ENCODE measurements around the gene GFRAL. TPM values are rescaled to one million over a fixed set of nuclear protein-coding genes. Genes with fewer than 3 reads are reported as not detected.

The GFRAL gene
- total RNA-seq, 1 donor: not detected

DNA sequence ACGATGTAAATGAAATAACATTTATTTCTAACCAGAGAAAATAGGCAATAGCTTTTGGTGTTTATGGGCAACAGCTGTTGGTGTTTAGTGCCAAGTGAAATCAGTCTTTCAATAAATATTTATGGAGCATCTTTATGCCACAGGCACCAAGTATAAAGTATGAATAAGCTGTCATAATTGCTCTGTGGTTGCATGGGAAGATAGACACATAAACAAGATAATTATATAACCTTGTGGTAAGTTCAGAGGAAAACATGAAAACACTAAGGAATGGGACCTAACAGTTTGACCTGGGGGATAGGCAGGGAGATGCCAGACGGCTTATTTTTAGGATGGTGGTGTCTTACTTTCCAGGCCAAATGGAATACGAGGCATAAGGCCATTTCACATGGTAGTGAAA is 110.9 kb downstream of the GFRAL start:
- no peaks in the 10 kb centered on the region for H3K79me2 ChIP-seq (ENCODE audit: insufficient read depth, low read length)
- DNase-seq (ENCODE audit: insufficient read length, low spot score, missing footprints): no peak
- H3K36me3 ChIP-seq (ENCODE audit: insufficient read depth, low read length): no peaks in the 10 kb centered on the region
- TF ChIP-seq, protein P1, sequence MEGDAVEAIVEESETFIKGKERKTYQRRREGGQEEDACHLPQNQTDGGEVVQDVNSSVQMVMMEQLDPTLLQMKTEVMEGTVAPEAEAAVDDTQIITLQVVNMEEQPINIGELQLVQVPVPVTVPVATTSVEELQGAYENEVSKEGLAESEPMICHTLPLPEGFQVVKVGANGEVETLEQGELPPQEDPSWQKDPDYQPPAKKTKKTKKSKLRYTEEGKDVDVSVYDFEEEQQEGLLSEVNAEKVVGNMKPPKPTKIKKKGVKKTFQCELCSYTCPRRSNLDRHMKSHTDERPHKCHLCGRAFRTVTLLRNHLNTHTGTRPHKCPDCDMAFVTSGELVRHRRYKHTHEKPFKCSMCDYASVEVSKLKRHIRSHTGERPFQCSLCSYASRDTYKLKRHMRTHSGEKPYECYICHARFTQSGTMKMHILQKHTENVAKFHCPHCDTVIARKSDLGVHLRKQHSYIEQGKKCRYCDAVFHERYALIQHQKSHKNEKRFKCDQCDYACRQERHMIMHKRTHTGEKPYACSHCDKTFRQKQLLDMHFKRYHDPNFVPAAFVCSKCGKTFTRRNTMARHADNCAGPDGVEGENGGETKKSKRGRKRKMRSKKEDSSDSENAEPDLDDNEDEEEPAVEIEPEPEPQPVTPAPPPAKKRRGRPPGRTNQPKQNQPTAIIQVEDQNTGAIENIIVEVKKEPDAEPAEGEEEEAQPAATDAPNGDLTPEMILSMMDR (IDR thresholded peaks at IDR 0.05; ENCODE audit: extremely low read depth, low read depth, low read length): no peak
- H3K4me1 ChIP-seq (ENCODE audit: insufficient read depth, low read length): peaks cover 9% of the 10 kb centered on the region
- H3K4me3 ChIP-seq (ENCODE audit: insufficient read depth, low read length): no peak overlapping the region
- H3K27ac ChIP-seq (ENCODE audit: low read depth, low read length): no peak overlapping the region
- H2AFZ ChIP-seq (ENCODE audit: low read length): no peak overlapping the region
- no peaks in the 10 kb centered on the region for H3K9me3 ChIP-seq (ENCODE audit: low read depth, low read length)
- H4K20me1 ChIP-seq (ENCODE audit: insufficient read depth, low read length): no peaks in the 10 kb centered on the region
- H3K4me2 ChIP-seq (ENCODE audit: insufficient read depth, low read length): no peak overlapping the region
- peaks cover 3% of the 10 kb centered on the region for H3K27me3 ChIP-seq (ENCODE audit: insufficient read depth, low read length)

- H3K4me2 ChIP-seq (ENCODE audit: insufficient read depth, low read length): peak overlapping the region; percentile 55
- H2AFZ ChIP-seq (ENCODE audit: low read length): peak overlapping the region; percentile 71
- peak; percentile 35 for DNase-seq (ENCODE audit: insufficient read length, low spot score, missing footprints)
- H3K27me3 ChIP-seq (ENCODE audit: insufficient read depth, low read length): peaks cover 3% of the 10 kb centered on the region
- no peaks in the 10 kb centered on the region for H3K36me3 ChIP-seq (ENCODE audit: insufficient read depth, low read length)
- TF ChIP-seq, protein P1 (IDR thresholded peaks at IDR 0.05; ENCODE audit: extremely low read depth, low read depth, low read length): no peak
- no peaks in the 10 kb centered on the region for H4K20me1 ChIP-seq (ENCODE audit: insufficient read depth, low read length)
- no peak overlapping the region for H3K27ac ChIP-seq (ENCODE audit: low read depth, low read length)
- peak overlapping the region; percentile 46 for H3K4me3 ChIP-seq (ENCODE audit: insufficient read depth, low read length)
- no peaks in the 10 kb centered on the region for H3K9me3 ChIP-seq (ENCODE audit: low read depth, low read length)
- no peaks in the 10 kb centered on the region for H3K79me2 ChIP-seq (ENCODE audit: insufficient read depth, low read length)
- H3K4me1 ChIP-seq (ENCODE audit: insufficient read depth, low read length): peaks cover 4% of the 10 kb centered on the region
These were observed 116.2 kb downstream of the GFRAL start for GRCh38 chr6:55443238-55444134.

DNA sequence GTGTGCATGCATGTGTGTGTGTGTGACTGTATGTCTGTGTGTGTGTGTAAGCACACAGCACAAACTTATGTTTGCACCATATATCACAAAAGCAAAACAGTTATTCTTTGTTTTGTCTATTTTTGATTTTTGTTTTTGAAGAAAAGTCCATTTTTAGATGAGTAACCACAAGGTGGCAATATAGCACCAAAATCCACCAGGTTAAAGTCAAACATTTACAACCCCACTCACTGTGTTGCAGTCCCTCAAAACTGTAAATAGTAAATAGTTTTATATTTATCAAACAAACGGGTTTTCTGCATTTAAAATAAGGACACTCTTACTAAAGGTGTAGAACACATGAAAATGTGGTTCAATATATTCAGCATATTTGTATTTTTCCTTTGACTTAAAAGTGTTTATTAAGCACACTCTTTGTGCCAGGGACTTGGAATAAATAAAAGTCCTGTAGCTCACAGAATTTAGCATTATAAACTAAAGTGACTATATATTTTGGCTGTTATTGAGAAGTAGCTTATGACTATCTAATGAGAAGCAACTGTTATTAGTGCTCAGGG is 118.5 kb downstream of the GFRAL start:
- no peaks in the 10 kb centered on the region for H3K9me3 ChIP-seq (ENCODE audit: low read depth, low read length)
- H4K20me1 ChIP-seq (ENCODE audit: insufficient read depth, low read length): no peaks in the 10 kb centered on the region
- peak overlapping the region; percentile 27 for H2AFZ ChIP-seq (ENCODE audit: low read length)
- peaks cover 4% of the 10 kb centered on the region for H3K4me1 ChIP-seq (ENCODE audit: insufficient read depth, low read length)
- H3K79me2 ChIP-seq (ENCODE audit: insufficient read depth, low read length): no peaks in the 10 kb centered on the region
- no peak for DNase-seq (ENCODE audit: insufficient read length, low spot score, missing footprints)
- no peak overlapping the region for H3K4me3 ChIP-seq (ENCODE audit: insufficient read depth, low read length)
- H3K4me2 ChIP-seq (ENCODE audit: insufficient read depth, low read length): no peak overlapping the region
- no peaks in the 10 kb centered on the region for H3K36me3 ChIP-seq (ENCODE audit: insufficient read depth, low read length)
- H3K27ac ChIP-seq (ENCODE audit: low read depth, low read length): no peak overlapping the region
- TF ChIP-seq, protein P1 (IDR thresholded peaks at IDR 0.05; ENCODE audit: extremely low read depth, low read depth, low read length): peak; percentile 60
- H3K27me3 ChIP-seq (ENCODE audit: insufficient read depth, low read length): peaks cover 3% of the 10 kb centered on the region

- Histone ChIP-seq H3K4me2 (ENCODE audit: insufficient read depth, low read length) (no peak overlapping the region), H2AFZ (ENCODE audit: low read length) (no peak overlapping the region), H3K9me3 (ENCODE audit: low read depth, low read length) (no peaks in the 10 kb centered on the region), H3K4me3 (ENCODE audit: insufficient read depth, low read length) (no peak overlapping the region), H3K79me2 (ENCODE audit: insufficient read depth, low read length) (no peaks in the 10 kb centered on the region), H4K20me1 (ENCODE audit: insufficient read depth, low read length) (no peaks in the 10 kb centered on the region), H3K4me1 (ENCODE audit: insufficient read depth, low read length) (peaks cover 4% of the 10 kb centered on the region), H3K36me3 (ENCODE audit: insufficient read depth, low read length) (no peaks in the 10 kb centered on the region), H3K27me3 (ENCODE audit: insufficient read depth, low read length) (no peaks in the 10 kb centered on the region), H3K27ac (ENCODE audit: low read depth, low read length) (no peak overlapping the region)
- TF ChIP-seq, protein P1 (IDR thresholded peaks at IDR 0.05; ENCODE audit: extremely low read depth, low read depth, low read length): no peak
- DNase-seq (ENCODE audit: insufficient read length, low spot score, missing footprints): no peak
These were observed 120.6 kb downstream of the GFRAL start for GRCh38 chr6:55447891-55448290.
